ENCODE measurements around the gene KIF6. TPM values are rescaled to one million over a fixed set of nuclear protein-coding genes. Genes with fewer than 3 reads are reported as not detected.

Gene KIF6
- total RNA-seq, 4 donors from 2014 or later, result 0.40 to 1.3 (median 0.80) TPM

GRCh38 chr6:39380837-39381549 lies 344.2 kb downstream of the KIF6 start:
- H3K27me3 ChIP-seq, result no peaks in the 10 kb centered on the region
- 86 to 87% methylated on average over 6 of the region's 6 CpGs for WGBS, 2 donors
- intact Hi-C loops (cut with DNase I), result no loop called here
- H3K4me1 ChIP-seq, result peaks cover 0 to 3% of the 10 kb centered on the region in 2 donors
- H3K4me3 ChIP-seq (replicated peaks in 1 of 3), result no peak overlapping the region
- no peaks in the 10 kb centered on the region for H3K9me3 ChIP-seq
- no peak for DNase-seq
- H3K36me3 ChIP-seq, result no peaks in the 10 kb centered on the region
- no peak for TF ChIP-seq CTCF (IDR thresholded peaks at IDR 0.05)
- no peak for TF ChIP-seq POLR2A (IDR thresholded peaks at IDR 0.05)
- H3K27ac ChIP-seq, result no peak overlapping the region

GRCh38 chr6:39378960-39379425 lies 346.2 kb downstream of the KIF6 start:
- no peak overlapping the region for H3K4me3 ChIP-seq (replicated peaks in 1 of 3)
- peaks cover 0 to 3% of the 10 kb centered on the region in 2 donors for H3K4me1 ChIP-seq
- no peak for DNase-seq
- intact Hi-C loops (cut with DNase I), result loop anchor here (10.0 kb wide), 2 partner anchors 516 to 926 kb away; no protein-coding TSS in a partner anchor
- H3K9me3 ChIP-seq, result no peaks in the 10 kb centered on the region
- TF ChIP-seq POLR2A (IDR thresholded peaks at IDR 0.05) (no peak), CTCF (IDR thresholded peaks at IDR 0.05) (no peak)
- H3K27ac ChIP-seq, result no peak overlapping the region
- H3K36me3 ChIP-seq, result no peaks in the 10 kb centered on the region
- WGBS, 2 donors, result 87 to 88% methylated on average over 5 of the region's 5 CpGs
- no peaks in the 10 kb centered on the region for H3K27me3 ChIP-seq

- no peak for TF ChIP-seq CTCF (IDR thresholded peaks at IDR 0.05)
- no peak for TF ChIP-seq POLR2A (IDR thresholded peaks at IDR 0.05)
- DNase-seq, result no peak
- no peaks in the 10 kb centered on the region for H3K27me3 ChIP-seq
- H3K4me3 ChIP-seq (replicated peaks in 1 of 3), result no peak overlapping the region
- no peak overlapping the region for H3K27ac ChIP-seq
- no peaks in the 10 kb centered on the region for H3K9me3 ChIP-seq
- intact Hi-C loops (cut with DNase I), result loop anchor here (10.0 kb wide), 2 partner anchors 516 to 926 kb away; no protein-coding TSS in a partner anchor
- no peaks in the 10 kb centered on the region for H3K36me3 ChIP-seq
- WGBS, 2 donors, result 84 to 86% methylated on average over 10 of the region's 10 CpGs
- H3K4me1 ChIP-seq, result peaks cover 0 to 3% of the 10 kb centered on the region in 2 donors
These were observed 346.8 kb downstream of the KIF6 start for GRCh38 chr6:39378175-39378959.

- peak; percentile 61 to 63 for DNase-seq
- intact Hi-C loops (cut with DNase I), result loop anchor here (10.0 kb wide), 2 partner anchors 517 to 927 kb away; no protein-coding TSS in a partner anchor
These were observed 347.7 kb downstream of the KIF6 start for GRCh38 chr6:39377539-39377950.

More at GRCh38 chr6:39377539-39377950, 347.7 kb downstream of the KIF6 start:
- Histone ChIP-seq H3K27ac (no peak overlapping the region), H3K27me3 (no peaks in the 10 kb centered on the region), H3K4me3 (replicated peaks in 1 of 3) (no peak overlapping the region), H3K4me1 (peaks cover 0 to 3% of the 10 kb centered on the region in 2 donors), H3K9me3 (no peaks in the 10 kb centered on the region), H3K36me3 (no peaks in the 10 kb centered on the region)
- WGBS, 2 donors, result 6 to 11% methylated on average over 6 of the region's 6 CpGs
- TF ChIP-seq CTCF (IDR thresholded peaks at IDR 0.05) (peak in 5 of 6 experiments; percentile 19 to 76 (median 65)), POLR2A (IDR thresholded peaks at IDR 0.05) (no peak)
